Hepatic stellate cell (primary cell): ENCODE results near the gene PKP1.
"Not testable (repeated sequence)": the region's sequence is repeated elsewhere in the genome, so short reads cannot be mapped to it uniquely, and the experiment has no call there.

ENCODE experiments used
- DNase-seq: peaks from one replicate; pipeline ENCODE4 v3.0.0; 2011; ENCODE audit warnings: low spot score

Gene PKP1

GRCh38 chr1:201282931-201283829 is at the start of gene PKP1:
Gene PKP1, plus strand, starts transcription at chr1:201283506. Its CDS starts 197 bp downstream, at chr1:201283703.
- DNase-seq, result peak; percentile 60

- DNase-seq, result not testable (repeated sequence)
Measured at GRCh38 chr1:201239646-201240045, 43.7 kb upstream of the PKP1 start.

GRCh38 chr1:201240171-201240570 is 43.1 kb upstream of the PKP1 start:
- no peak for DNase-seq

GRCh38 chr1:201241736-201242135 is 41.6 kb upstream of the PKP1 start:
- no peak for DNase-seq

GRCh38 chr1:201245082-201245481 is 38.2 kb upstream of the PKP1 start:
- DNase-seq, result no peak

GRCh38 chr1:201248721-201249559 is 34.4 kb upstream of the PKP1 start:
- DNase-seq, result no peak

GRCh38 chr1:201250326-201251011 is 32.8 kb upstream of the PKP1 start:
- no peak for DNase-seq

- DNase-seq, result no peak
Measured at GRCh38 chr1:201251411-201251810, 31.9 kb upstream of the PKP1 start.

GRCh38 chr1:201251851-201252430 is 31.4 kb upstream of the PKP1 start:
- DNase-seq, result no peak

GRCh38 chr1:201252944-201253371 is 30.3 kb upstream of the PKP1 start:
- no peak for DNase-seq

- DNase-seq, result no peak
Measured at GRCh38 chr1:201253411-201253810, 29.9 kb upstream of the PKP1 start.

- DNase-seq, result no peak
Measured at GRCh38 chr1:201253906-201254624, 29.2 kb upstream of the PKP1 start.

GRCh38 chr1:201254625-201255478 is 28.5 kb upstream of the PKP1 start:
- DNase-seq, result peak; percentile 82

- no peak for DNase-seq
Measured at GRCh38 chr1:201255479-201256362, 27.6 kb upstream of the PKP1 start.

- DNase-seq, result not testable (repeated sequence)
Measured at GRCh38 chr1:201258132-201258531, 25.2 kb upstream of the PKP1 start.

GRCh38 chr1:201258763-201259230 is 24.5 kb upstream of the PKP1 start:
- no peak for DNase-seq

GRCh38 chr1:201259476-201260235 is 23.6 kb upstream of the PKP1 start:
- DNase-seq, result peak; percentile 65

GRCh38 chr1:201260236-201260590 is 23.1 kb upstream of the PKP1 start:
- no peak for DNase-seq
